GM12875 (cell line): ENCODE measurements around the gene TNFSF11.

Source experiments
- H3K4me3 ChIP-seq: one replicate; pipeline ENCODE4 v1.5.1; 2011; ENCODE audit warnings: low read depth, low read length, control low read depth
- CTCF ChIP-seq: IDR thresholded peaks from 2 replicates; pipeline ENCODE4 v1.5.1; 2011; ENCODE audit warnings: low read depth, mild to moderate bottlenecking, control low read depth, inconsistent platforms, low read length, moderate library complexity, borderline replicate concordance; ENCODE audit not compliant: insufficient read depth

TNFSF11 gene

GRCh38 chr13:42652642-42653415, 78.9 kb downstream of the TNFSF11 start:
- H3K4me3 ChIP-seq: no peak overlapping the region
- no peak for TF ChIP-seq CTCF

GRCh38 chr13:42653679-42654078, 79.7 kb downstream of the TNFSF11 start:
- TF ChIP-seq CTCF: no peak
- no peak overlapping the region for H3K4me3 ChIP-seq

GRCh38 chr13:42654212-42654611, 80.3 kb downstream of the TNFSF11 start:
- TF ChIP-seq CTCF: no peak
- no peak overlapping the region for H3K4me3 ChIP-seq

- H3K4me3 ChIP-seq: no peak overlapping the region
- no peak for TF ChIP-seq CTCF
Observed at GRCh38 chr13:42654722-42655121, 80.8 kb downstream of the TNFSF11 start.

GRCh38 chr13:42656161-42656560, 82.2 kb downstream of the TNFSF11 start:
- no peak for TF ChIP-seq CTCF
- no peak overlapping the region for H3K4me3 ChIP-seq

- no peak for TF ChIP-seq CTCF
- H3K4me3 ChIP-seq: no peak overlapping the region
Observed at GRCh38 chr13:42656958-42657357, 83.0 kb downstream of the TNFSF11 start.
